Gastroesophageal sphincter (tissue), 4 donors: Measurements from ENCODE around the gene ARMC12. TPM values are rescaled to one million over a fixed set of nuclear protein-coding genes. Genes with fewer than 3 reads are reported as not detected.
A peak's percentile ranks its signal among the peaks of the same experiment; 100 is the strongest.

ENCODE experiments used
- ATAC-seq: fragments of 150-250 bp; one replicate; pipeline ENCODE4 v1.9.1; 2016; ENCODE audit warnings: mild to moderate bottlenecking, moderate library complexity
- H3K27ac ChIP-seq, 4 donors: fragments of 200-600 bp; sonication (generic) in 3 of 4; 1 replicate in 3 of 4; 2 replicates in 1 of 4; pipeline ENCODE4 v1.5.1; 2016 to 2019
- H3K27me3 ChIP-seq: fragments of 200-600 bp; sonication (generic); one replicate; pipeline ENCODE4 v1.5.1; 2019
- H3K36me3 ChIP-seq, 2 donors: fragments of 200-600 bp; sonication (generic); one replicate each; pipeline ENCODE4 v1.5.1; 2019; ENCODE audit warnings: control low read depth in 1 of 2
- H3K4me1 ChIP-seq, 3 donors: fragments of 200-600 bp; sonication (generic); 1 replicate in 2 of 3; 2 replicates in 1 of 3; pipeline ENCODE4 v1.5.1; 2016 to 2019; ENCODE audit warnings: control low read depth in 2 of 3
- H3K4me3 ChIP-seq, 2 donors: fragments of 200-600 bp; sonication (generic); one replicate each; pipeline ENCODE4 v1.5.1; 2019; ENCODE audit warnings: mild to moderate bottlenecking in 1 of 2, moderate library complexity in 1 of 2
- H3K9me3 ChIP-seq, 3 donors: fragments of 200-600 bp; sonication (generic); one replicate each; pipeline ENCODE4 v1.5.1; 2017 to 2019; ENCODE audit warnings: control low read depth in 2 of 3
- EP300 ChIP-seq: sonication (generic); formaldehyde crosslinking; IDR thresholded peaks from one replicate; pipeline ENCODE4 v1.6.1; 2017; ENCODE audit warnings: antibody characterized with exemption, mild to moderate bottlenecking
- POLR2A ChIP-seq, 2 donors: fragments of 450-650 bp; IDR thresholded peaks; one replicate each; pipeline ENCODE4 v1.6.1; 2017; ENCODE audit warnings: antibody characterized with exemption in 2 of 2, mild to moderate bottlenecking in 2 of 2, moderate library complexity in 1 of 2
- POLR2AphosphoS5 ChIP-seq: sonication (generic); formaldehyde crosslinking; IDR thresholded peaks from one replicate; pipeline ENCODE4 v1.6.1; 2017; ENCODE audit warnings: antibody characterized with exemption
- WGBS, 2 donors: methylation state at CpG; one replicate each; pipeline ENCODE4 v1.1.5; 2018; ENCODE audit warnings: low coverage in 1 of 2; 5-methylcytosine and 5-hydroxymethylcytosine counted together
- total RNA-seq, 4 donors: library from RNA; depleted of rRNA; stranded (reverse); fragments of >200 nt; gene quantifications; one replicate each; pipeline ENCODE4 v1.1.0, GENCODE V29; 2016
- TF ChIP-seq, protein P1 (sequence below), 4 experiments: fragments of 200-600 bp in 2 of 4; fragments of 450-650 bp in 2 of 4; sonication (generic) in 1 of 4; IDR thresholded peaks; one replicate each; pipeline ENCODE4 v1.5.1; 2017 to 2019; ENCODE audit warnings: antibody characterized with exemption in 4 of 4, mild to moderate bottlenecking in 2 of 4, moderate library complexity in 2 of 4

ARMC12 gene
- total RNA-seq, 4 donors from 2014 or later, result 0.54 to 1.5 TPM; not detected in 2

DNA sequence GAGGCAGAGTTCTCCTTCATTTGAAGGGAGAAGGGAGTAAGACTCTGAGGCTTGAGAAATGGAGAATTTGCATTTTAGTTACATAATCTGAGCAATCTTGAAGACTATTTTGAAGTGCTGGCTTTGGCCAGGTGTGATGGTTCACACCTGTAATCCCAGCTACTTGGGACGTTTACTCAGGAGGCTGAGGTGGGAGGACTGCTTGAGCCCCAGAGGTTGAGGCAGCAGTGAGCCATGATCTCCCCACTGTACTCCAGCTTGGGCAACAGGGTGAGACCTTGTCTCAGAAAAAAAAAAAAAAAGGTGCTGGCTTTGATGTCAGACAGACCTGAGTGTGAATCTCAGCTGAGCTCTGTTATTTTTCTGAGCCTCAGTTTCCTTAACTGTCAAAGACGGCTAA is 12.4 kb upstream of the ARMC12 start:
- Histone ChIP-seq H3K27ac (peak overlapping the region; percentile 89 to 100 (median 96)), H3K36me3 (no peaks in the 10 kb centered on the region), H3K4me3 (no peak overlapping the region), H3K9me3 (no peaks in the 10 kb centered on the region), H3K27me3 (no peaks in the 10 kb centered on the region), H3K4me1 (peaks cover 42 to 99% (median 77%) of the 10 kb centered on the region in 3 donors)
- TF ChIP-seq, protein P1, sequence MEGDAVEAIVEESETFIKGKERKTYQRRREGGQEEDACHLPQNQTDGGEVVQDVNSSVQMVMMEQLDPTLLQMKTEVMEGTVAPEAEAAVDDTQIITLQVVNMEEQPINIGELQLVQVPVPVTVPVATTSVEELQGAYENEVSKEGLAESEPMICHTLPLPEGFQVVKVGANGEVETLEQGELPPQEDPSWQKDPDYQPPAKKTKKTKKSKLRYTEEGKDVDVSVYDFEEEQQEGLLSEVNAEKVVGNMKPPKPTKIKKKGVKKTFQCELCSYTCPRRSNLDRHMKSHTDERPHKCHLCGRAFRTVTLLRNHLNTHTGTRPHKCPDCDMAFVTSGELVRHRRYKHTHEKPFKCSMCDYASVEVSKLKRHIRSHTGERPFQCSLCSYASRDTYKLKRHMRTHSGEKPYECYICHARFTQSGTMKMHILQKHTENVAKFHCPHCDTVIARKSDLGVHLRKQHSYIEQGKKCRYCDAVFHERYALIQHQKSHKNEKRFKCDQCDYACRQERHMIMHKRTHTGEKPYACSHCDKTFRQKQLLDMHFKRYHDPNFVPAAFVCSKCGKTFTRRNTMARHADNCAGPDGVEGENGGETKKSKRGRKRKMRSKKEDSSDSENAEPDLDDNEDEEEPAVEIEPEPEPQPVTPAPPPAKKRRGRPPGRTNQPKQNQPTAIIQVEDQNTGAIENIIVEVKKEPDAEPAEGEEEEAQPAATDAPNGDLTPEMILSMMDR (IDR thresholded peaks at IDR 0.05), result no peak
- TF ChIP-seq POLR2A (IDR thresholded peaks at IDR 0.05), result no peak
- TF ChIP-seq POLR2AphosphoS5, result no peak
- TF ChIP-seq EP300, result no peak
- WGBS, 2 donors, result 89% methylated on average over 2 of the region's 2 CpGs; no CpG with 5 or more reads in 1 of the 2 donors
- no peak for ATAC-seq

DNA sequence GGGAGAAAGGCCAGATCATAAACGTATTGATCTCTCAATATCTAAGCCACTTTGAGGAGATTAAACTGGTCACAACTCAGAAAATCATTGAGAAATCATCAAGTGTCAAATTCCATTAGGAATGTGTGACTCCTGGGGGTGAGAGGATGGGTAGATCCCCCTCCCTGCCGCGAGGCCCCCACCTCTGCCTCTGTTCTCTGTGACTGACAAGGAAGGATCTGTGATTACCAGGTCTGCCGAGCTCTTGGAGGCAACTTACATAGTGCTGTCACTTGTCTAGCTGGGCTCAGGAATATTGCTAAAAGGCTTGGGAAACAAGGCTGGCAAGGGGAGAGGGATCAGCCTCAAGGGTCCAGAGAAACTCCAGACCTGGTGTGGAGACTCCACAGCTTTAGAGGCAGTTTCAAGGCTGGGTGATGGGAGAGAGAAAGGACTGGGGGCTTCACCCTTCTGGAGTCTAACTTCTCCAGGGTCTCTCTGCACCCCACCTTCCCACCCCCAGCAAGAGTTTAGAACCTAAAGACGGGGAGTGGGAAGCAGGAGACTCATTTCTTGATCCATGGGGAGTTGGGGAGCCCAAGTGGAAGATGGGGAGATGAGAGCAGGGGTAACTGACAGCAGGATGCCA is 11.6 kb upstream of the ARMC12 start:
- H3K9me3 ChIP-seq, result no peaks in the 10 kb centered on the region
- peaks cover 44 to 99% (median 77%) of the 10 kb centered on the region in 3 donors for H3K4me1 ChIP-seq
- TF ChIP-seq POLR2AphosphoS5, result no peak
- no peak for TF ChIP-seq POLR2A (IDR thresholded peaks at IDR 0.05)
- TF ChIP-seq, protein P1 (IDR thresholded peaks at IDR 0.05), result no peak
- no peak for TF ChIP-seq EP300
- H3K4me3 ChIP-seq, result no peak overlapping the region
- H3K27me3 ChIP-seq, result no peaks in the 10 kb centered on the region
- peak overlapping the region; percentile 89 to 100 (median 96) for H3K27ac ChIP-seq
- H3K36me3 ChIP-seq, result no peaks in the 10 kb centered on the region
- 68% methylated on average over 2 of the region's 5 CpGs; no CpG with 5 or more reads in 1 of the 2 donors for WGBS, 2 donors
- no peak for ATAC-seq

DNA sequence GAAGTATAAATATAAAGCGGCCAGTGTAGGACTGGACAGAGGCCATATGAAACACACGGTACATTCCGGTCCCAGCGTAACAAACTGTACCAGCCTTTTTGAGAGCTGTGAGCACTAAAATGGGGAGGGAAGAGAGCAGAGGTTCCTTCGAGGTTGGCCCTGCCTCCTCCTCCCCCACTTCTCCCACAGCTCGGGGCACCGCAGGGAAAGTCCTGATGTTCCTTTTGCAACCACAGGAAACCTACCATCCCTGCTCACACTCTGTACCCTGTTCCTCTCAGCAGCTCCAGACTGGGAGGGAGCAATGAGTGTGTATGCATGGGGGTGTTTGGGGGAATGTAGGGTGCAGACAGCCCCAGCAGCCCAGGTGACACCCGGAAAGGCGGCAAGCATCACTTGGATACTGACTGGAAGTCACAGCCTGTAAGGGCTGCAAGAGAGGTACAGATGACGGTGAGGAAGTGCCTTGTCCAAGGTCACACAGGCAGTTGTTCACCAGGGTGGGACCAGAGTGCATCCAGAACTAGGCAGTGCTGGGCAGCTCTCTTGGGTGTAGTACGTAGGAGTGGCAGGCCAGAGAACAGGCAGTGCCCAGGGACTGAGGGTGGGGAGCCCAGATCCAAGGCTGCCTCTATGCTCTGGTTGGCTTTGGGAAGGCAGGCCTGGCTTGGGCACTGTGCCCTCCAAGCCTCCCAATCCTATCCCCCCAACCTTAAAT is 11.0 kb upstream of the ARMC12 start:
- peak; percentile 49 for ATAC-seq
- Histone ChIP-seq H3K9me3 (no peaks in the 10 kb centered on the region), H3K4me1 (peaks cover 46 to 99% (median 77%) of the 10 kb centered on the region in 3 donors), H3K4me3 (peak overlapping the region; percentile 23 to 63), H3K27me3 (no peaks in the 10 kb centered on the region), H3K27ac (peak overlapping the region; percentile 89 to 100 (median 96)), H3K36me3 (no peaks in the 10 kb centered on the region)
- TF ChIP-seq, protein P1 (IDR thresholded peaks at IDR 0.05), result peak in 2 of 4 experiments; percentile 35 to 46
- TF ChIP-seq POLR2A (IDR thresholded peaks at IDR 0.05) (peak; percentile 44 to 45), POLR2AphosphoS5 (peak; percentile 96), EP300 (peak; percentile 94)
- 13 to 35% methylated on average over 8 to 9 of the region's 11 CpGs for WGBS, 2 donors

DNA sequence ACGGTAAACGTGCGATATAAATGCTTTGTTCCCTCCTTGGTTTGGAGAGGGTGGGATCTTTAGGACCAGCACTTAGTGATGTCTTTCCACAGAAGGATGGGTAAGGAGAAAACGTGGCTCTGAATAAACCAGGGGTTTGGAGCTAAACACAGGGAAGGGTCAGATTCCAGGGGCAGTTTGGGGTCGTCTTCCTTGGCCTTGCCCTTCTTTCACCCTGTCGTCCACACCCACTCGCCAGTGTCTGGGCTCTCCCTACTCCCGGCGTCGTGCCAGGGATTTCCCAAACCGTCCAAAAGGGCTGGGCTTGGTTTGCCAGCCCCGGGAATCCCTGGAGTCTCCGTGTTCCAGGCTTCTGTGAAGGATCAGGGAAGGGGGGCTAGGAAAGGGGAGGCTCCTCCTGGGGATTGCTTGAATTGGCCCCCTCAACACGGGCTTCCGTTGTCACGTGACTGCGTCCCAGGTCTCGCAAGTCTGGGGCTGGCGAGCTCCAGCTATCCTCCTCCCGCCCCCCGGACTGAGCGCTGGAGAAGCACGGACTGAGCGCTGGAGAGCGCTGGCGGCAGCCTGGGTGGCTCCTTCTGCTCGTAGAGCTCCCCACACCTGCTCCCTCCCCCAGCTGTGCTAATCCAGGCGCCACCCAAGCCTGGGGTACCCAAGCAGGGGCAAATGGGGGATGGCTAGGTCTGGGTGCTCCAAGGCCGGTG is 9.4 kb upstream of the ARMC12 start:
- H3K4me3 ChIP-seq, result peak overlapping the region; percentile 29 to 63
- no peaks in the 10 kb centered on the region for H3K36me3 ChIP-seq
- no peaks in the 10 kb centered on the region for H3K9me3 ChIP-seq
- H3K4me1 ChIP-seq, result peaks cover 42 to 93% (median 69%) of the 10 kb centered on the region in 3 donors
- TF ChIP-seq EP300 (peak; percentile 11), POLR2AphosphoS5 (peak; percentile 94), POLR2A (IDR thresholded peaks at IDR 0.05) (peak; percentile 94)
- TF ChIP-seq, protein P1 (IDR thresholded peaks at IDR 0.05), result peak in 1 of 4 experiments; percentile 9
- peak overlapping the region; percentile 89 to 100 (median 96) for H3K27ac ChIP-seq
- H3K27me3 ChIP-seq, result no peaks in the 10 kb centered on the region
- WGBS, 2 donors, result 10% methylated on average over 5 of the region's 29 CpGs; no CpG with 5 or more reads in 1 of the 2 donors
- ATAC-seq, result peak; percentile 54
